Prostate gland (tissue), 2 donors: ENCODE data around the gene NCOR2. TPM values are rescaled to one million over a fixed set of nuclear protein-coding genes. Genes with fewer than 3 reads are reported as not detected.

ENCODE experiments used
- DNase-seq: peaks from one replicate; pipeline ENCODE4 v3.0.0-alpha.2; 2019; ENCODE audit warnings: low spot score
- H3K27ac ChIP-seq, 2 donors: fragments of 200-600 bp; sonication (generic); 2 replicates each; pipeline ENCODE4 v1.5.1; 2017 to 2019
- H3K27me3 ChIP-seq: fragments of 200-600 bp; sonication (generic); replicated peaks from 2 replicates; pipeline ENCODE4 v1.5.1; 2019; ENCODE audit not compliant: insufficient read depth
- H3K36me3 ChIP-seq, 2 donors: fragments of 200-600 bp; sonication (generic); 1 replicate in 1 of 2; 2 replicates in 1 of 2; pipeline versions ENCODE4 v1.5.1 to v1.8.1; 2017 to 2019
- H3K4me1 ChIP-seq: fragments of 200-600 bp; sonication (generic); replicated peaks from 2 replicates; pipeline ENCODE4 v1.5.1; 2019
- H3K4me3 ChIP-seq, 2 donors: fragments of 200-600 bp; sonication (generic); 2 replicates each; pipeline ENCODE4 v1.5.1; 2017 to 2019
- H3K9me3 ChIP-seq: fragments of 200-600 bp; sonication (generic); 2 replicates; pipeline ENCODE4 v1.5.1; 2017
- CTCF ChIP-seq, 4 experiments: fragments of 200-600 bp in 2 of 4; fragments of 450-650 bp in 2 of 4; sonication (generic) in 2 of 4; IDR thresholded peaks; 1 replicate in 3 of 4; 2 replicates in 1 of 4; pipeline ENCODE4 v1.5.1; 2016 to 2019; ENCODE audit warnings: antibody characterized with exemption in 4 of 4, mild to moderate bottlenecking in 2 of 4, moderate library complexity in 2 of 4
- POLR2A ChIP-seq: fragments of 450-650 bp; IDR thresholded peaks from one replicate; pipeline ENCODE4 v1.6.1; 2016; ENCODE audit warnings: antibody characterized with exemption, mild to moderate bottlenecking
- POLR2AphosphoS5 ChIP-seq: sonication (generic); formaldehyde crosslinking; IDR thresholded peaks from one replicate; pipeline ENCODE4 v1.6.1; 2017; ENCODE audit warnings: antibody characterized with exemption
- WGBS: methylation state at CpG from one replicate; pipeline ENCODE4 v1.1.5; 2018; 5-methylcytosine and 5-hydroxymethylcytosine counted together
- intact Hi-C: fragments of 100-400 bp; cut with DNase I; formaldehyde crosslinking; loops from one replicate; pipeline ENCODE4 v1.14.2; 2022
- total RNA-seq, 2 donors: library from RNA; depleted of rRNA; stranded (reverse); fragments of >200 nt; gene quantifications; one replicate each; pipeline ENCODE4 v1.1.0, GENCODE V29; 2016

Gene NCOR2
- total RNA-seq, 2 donors from 2014 or later: 184 to 306 TPM

- intact Hi-C loops: no loop called here
- Histone ChIP-seq H3K36me3 (no peaks in the 10 kb centered on the region), H3K4me1 (peaks cover 41% of the 10 kb centered on the region), H3K27me3 (no peaks in the 10 kb centered on the region), H3K9me3 (no peaks in the 10 kb centered on the region), H3K27ac (peak overlapping the region; percentile 70 to 83), H3K4me3 (no peak overlapping the region)
- DNase-seq: no peak
- WGBS: 65% methylated on average over 17 of the region's 17 CpGs
- TF ChIP-seq POLR2AphosphoS5: no peak
- TF ChIP-seq CTCF (IDR thresholded peaks at IDR 0.05): no peak
- no peak for TF ChIP-seq POLR2A
Observed at GRCh38 chr12:124549629-124550028, 17.8 kb downstream of the NCOR2 start.

- peak; percentile 73 for DNase-seq
- Histone ChIP-seq H3K9me3 (no peaks in the 10 kb centered on the region), H3K27ac (peak overlapping the region; percentile 70 to 83), H3K36me3 (no peaks in the 10 kb centered on the region), H3K4me3 (no peak overlapping the region), H3K4me1 (peaks cover 43% of the 10 kb centered on the region), H3K27me3 (no peaks in the 10 kb centered on the region)
- TF ChIP-seq POLR2AphosphoS5: peak; percentile 64
- no peak for TF ChIP-seq POLR2A
- intact Hi-C loops: no loop called here
- 17% methylated on average over 24 of the region's 24 CpGs for WGBS
Observed at GRCh38 chr12:124548854-124549378, 18.5 kb downstream of the NCOR2 start.

- Histone ChIP-seq H3K4me3 (no peak overlapping the region), H3K27ac (peak overlapping the region in 1 of 2 donors; percentile 70), H3K27me3 (no peaks in the 10 kb centered on the region), H3K9me3 (no peaks in the 10 kb centered on the region), H3K36me3 (no peaks in the 10 kb centered on the region), H3K4me1 (peaks cover 51% of the 10 kb centered on the region)
- TF ChIP-seq POLR2A (no peak), POLR2AphosphoS5 (no peak), CTCF (IDR thresholded peaks at IDR 0.05) (no peak)
- 98% methylated on average over 3 of the region's 3 CpGs for WGBS
- intact Hi-C loops: no loop called here
- no peak for DNase-seq
Observed at GRCh38 chr12:124547626-124548025, 19.8 kb downstream of the NCOR2 start.

GRCh38 chr12:124545508-124546418 is 21.6 kb downstream of the NCOR2 start:
- H3K9me3 ChIP-seq: no peaks in the 10 kb centered on the region
- no peaks in the 10 kb centered on the region for H3K36me3 ChIP-seq
- DNase-seq: no peak
- WGBS: 63% methylated on average over 25 of the region's 26 CpGs
- H3K27ac ChIP-seq: peak overlapping the region in 1 of 2 donors; percentile 27
- peaks cover 46% of the 10 kb centered on the region for H3K4me1 ChIP-seq
- no peak overlapping the region for H3K4me3 ChIP-seq
- intact Hi-C loops: no loop called here
- TF ChIP-seq POLR2AphosphoS5: no peak
- TF ChIP-seq POLR2A: no peak
- no peak for TF ChIP-seq CTCF (IDR thresholded peaks at IDR 0.05)
- no peaks in the 10 kb centered on the region for H3K27me3 ChIP-seq

GRCh38 chr12:124544983-124545382 is 22.4 kb downstream of the NCOR2 start:
- TF ChIP-seq CTCF (IDR thresholded peaks at IDR 0.05) (no peak), POLR2AphosphoS5 (no peak), POLR2A (no peak)
- H3K4me1 ChIP-seq: peaks cover 41% of the 10 kb centered on the region
- peak overlapping the region in 1 of 2 donors; percentile 27 for H3K27ac ChIP-seq
- H3K4me3 ChIP-seq: no peak overlapping the region
- no peak for DNase-seq
- H3K27me3 ChIP-seq: no peaks in the 10 kb centered on the region
- no peaks in the 10 kb centered on the region for H3K36me3 ChIP-seq
- 61% methylated on average over 8 of the region's 8 CpGs for WGBS
- intact Hi-C loops: no loop called here
- no peaks in the 10 kb centered on the region for H3K9me3 ChIP-seq
